ENCODE results near the gene SYS1. TPM values are rescaled to one million over a fixed set of nuclear protein-coding genes. Genes with fewer than 3 reads are reported as not detected.
A peak's percentile ranks its signal among the peaks of the same experiment; 100 is the strongest.

SYS1 gene
- total RNA-seq, 2 donors from 2014 or later: 29.9 to 32.9 TPM

DNA sequence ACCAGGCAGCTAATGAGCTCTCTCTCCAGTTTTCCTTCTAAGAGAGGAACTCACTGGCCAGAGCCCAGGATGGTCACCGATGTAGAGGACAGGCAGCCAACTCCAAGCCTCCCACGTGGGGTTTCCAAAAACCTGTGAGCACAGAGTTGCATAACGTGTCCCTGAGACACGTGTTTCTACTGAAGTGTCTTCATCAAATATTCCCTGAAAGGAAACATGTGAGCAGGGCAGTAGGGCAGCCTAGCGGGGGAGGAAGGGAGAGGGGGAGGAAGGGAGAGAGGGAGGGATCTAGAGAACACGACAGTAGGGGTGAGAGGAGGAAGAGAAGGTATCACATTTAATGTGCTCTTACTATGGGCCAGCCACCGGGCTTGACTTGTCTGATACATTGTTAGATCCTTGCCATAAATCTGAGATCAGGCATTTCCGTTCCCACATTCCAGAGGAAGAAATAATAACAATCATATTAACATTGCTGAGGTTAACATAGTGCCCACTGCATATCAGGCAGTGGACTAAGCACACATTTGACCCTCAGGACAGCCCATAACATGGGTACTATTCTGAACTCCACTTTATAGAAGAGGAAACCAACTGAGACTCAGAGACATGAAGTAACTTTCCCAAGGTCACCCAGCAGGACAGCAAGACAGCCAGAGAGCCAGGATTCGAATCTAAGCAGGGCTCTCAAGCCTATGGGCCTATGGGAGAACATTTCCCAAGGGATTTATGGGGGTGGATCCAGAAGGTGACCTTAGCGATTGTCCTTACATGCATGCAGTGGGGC lies 4.5 kb upstream of the SYS1 start:
- peak overlapping the region; percentile 44 for H3K4me3 Mint-ChIP-seq
- no peaks in the 10 kb centered on the region for H3K9me3 Mint-ChIP-seq
- H3K27ac Mint-ChIP-seq: peak overlapping the region; percentile 68
- no peak for ATAC-seq (replicated peaks)
- peaks cover 31% of the 10 kb centered on the region for H3K4me1 Mint-ChIP-seq
- H3K27me3 Mint-ChIP-seq: no peaks in the 10 kb centered on the region
- peaks cover 6% of the 10 kb centered on the region for H3K36me3 Mint-ChIP-seq (ENCODE audit: low read depth)

DNA sequence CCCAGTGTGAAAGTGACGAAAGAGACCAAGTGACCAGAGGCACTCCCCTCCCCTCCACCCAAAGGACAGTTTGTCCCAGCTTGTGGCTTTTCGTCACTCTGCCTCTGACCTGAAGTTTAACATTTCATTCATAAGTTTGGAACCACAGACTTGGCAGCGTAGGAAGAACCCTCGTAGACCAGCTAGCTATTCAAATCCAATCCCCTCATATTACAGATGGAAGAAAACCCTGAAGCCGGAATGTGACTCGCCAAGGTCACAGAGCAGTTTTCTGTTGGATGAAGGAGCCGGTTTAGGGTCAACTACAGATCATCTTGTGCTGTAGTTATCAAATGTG lies 3.9 kb upstream of the SYS1 start:
- peaks cover 10% of the 10 kb centered on the region for H3K36me3 Mint-ChIP-seq (ENCODE audit: low read depth)
- no peak for ATAC-seq (replicated peaks)
- H3K27ac Mint-ChIP-seq: peak overlapping the region; percentile 68
- H3K4me3 Mint-ChIP-seq: no peak overlapping the region
- no peaks in the 10 kb centered on the region for H3K27me3 Mint-ChIP-seq
- peaks cover 30% of the 10 kb centered on the region for H3K4me1 Mint-ChIP-seq
- H3K9me3 Mint-ChIP-seq: no peaks in the 10 kb centered on the region

DNA sequence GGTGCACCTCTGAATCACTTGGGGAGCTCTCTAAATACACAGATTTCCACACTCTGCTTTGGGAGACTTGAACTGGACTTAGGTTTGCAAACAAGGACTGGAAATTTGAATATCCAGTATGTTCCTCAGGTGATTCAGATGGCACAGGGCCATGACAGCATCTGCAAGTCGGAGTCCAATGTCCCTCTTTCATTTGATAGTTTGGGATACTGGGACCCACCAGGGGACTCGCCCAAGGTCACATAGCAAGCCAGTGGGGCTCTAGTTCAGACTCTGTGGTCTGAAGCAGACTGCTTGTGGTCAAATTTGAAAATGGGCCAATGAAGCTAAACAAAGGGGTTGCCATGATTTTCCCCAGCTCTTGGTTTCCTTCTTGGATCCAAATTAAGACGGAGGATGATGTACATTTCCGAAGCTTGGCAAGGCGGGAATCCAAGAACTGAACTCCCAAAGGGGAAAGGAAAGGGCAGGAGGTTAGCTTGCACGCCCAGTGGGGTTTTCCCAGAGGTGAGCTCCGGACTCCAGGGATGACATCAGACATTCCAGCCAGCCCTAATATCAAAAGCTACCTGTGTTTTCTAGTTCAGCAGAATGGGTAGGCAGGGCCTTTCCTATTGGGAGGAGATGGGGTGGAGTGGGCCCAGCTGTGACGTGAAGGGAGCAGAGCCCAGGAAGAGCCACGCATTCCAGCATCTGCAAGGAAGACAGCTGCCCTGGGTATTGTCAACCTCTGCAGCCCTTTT lies 3.4 kb upstream of the SYS1 start:
- H3K27ac Mint-ChIP-seq: no peak overlapping the region
- H3K9me3 Mint-ChIP-seq: no peaks in the 10 kb centered on the region
- peaks cover 27% of the 10 kb centered on the region for H3K4me1 Mint-ChIP-seq
- H3K27me3 Mint-ChIP-seq: no peaks in the 10 kb centered on the region
- H3K4me3 Mint-ChIP-seq: no peak overlapping the region
- H3K36me3 Mint-ChIP-seq (ENCODE audit: low read depth): peaks cover 10% of the 10 kb centered on the region
- ATAC-seq (replicated peaks): no peak

DNA sequence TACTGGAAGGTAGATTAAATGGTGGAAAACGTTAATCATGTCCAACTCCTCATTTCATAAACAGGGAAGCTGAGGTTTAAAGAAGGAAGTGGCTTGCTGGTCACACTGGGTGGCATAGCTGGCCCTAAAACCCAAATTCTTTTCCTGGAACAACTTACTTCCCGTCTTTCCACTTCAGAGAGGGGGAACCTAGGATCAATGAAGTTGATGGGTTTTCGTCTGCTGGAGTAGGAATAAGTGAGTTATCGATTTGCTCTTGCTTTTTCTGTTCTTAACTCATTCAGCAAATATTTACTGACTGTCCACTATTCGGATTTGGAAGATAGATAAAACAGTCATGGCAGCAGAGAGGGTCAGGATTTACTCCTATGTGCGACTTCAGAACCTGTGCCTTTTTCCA lies 1.2 kb upstream of the SYS1 start:
- no peaks in the 10 kb centered on the region for H3K9me3 Mint-ChIP-seq
- H3K27me3 Mint-ChIP-seq: no peaks in the 10 kb centered on the region
- peaks cover 13% of the 10 kb centered on the region for H3K4me1 Mint-ChIP-seq
- H3K27ac Mint-ChIP-seq: no peak overlapping the region
- no peak overlapping the region for H3K4me3 Mint-ChIP-seq
- no peak for ATAC-seq (replicated peaks)
- H3K36me3 Mint-ChIP-seq (ENCODE audit: low read depth): peaks cover 28% of the 10 kb centered on the region

DNA sequence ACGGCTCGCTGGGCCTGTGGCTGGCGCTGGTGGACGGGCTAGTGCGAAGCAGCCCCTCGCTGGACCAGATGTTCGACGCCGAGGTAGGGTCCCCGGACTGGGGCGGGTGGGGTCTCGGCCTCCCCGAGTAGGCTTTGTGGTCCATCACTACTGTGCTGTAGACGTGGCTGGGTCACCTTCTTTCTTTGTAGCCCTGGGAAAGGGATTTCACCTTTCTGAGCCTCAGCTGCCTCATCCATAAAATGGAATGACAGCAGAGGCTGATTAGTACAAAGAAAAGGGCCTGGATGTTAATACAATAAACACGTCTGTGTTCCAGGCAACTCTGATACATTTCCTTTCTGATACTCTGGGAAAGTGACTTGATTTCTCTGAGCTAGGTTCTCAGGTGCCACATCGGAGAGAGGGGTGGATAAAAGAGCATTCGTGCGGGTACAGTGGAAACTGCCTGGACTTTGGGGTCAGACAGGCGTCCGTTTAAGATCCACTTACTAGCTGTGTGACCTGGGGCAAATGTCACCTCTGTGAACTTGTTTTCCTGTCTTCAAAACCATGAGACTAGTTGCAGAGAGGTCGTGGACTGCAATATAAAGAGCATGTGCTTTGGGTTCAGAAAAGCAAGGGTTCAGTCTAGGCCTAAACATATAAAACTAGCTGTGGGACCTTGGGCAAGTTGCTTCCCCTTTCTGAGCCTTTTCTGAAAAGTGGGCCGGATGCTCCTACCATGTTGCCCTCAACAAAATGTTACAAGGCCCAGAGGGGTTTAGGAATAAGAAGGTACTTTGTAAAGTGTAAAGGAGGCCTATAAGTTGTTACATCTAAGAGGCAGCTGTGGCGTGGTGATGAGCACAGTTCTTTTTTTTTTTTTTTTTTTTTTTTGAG lies 896 bp downstream of the SYS1 start:
- ATAC-seq (replicated peaks): no peak
- Mint-ChIP-seq H3K4me1 (peaks cover 24% of the 10 kb centered on the region), H3K27me3 (no peaks in the 10 kb centered on the region), H3K36me3 (ENCODE audit: low read depth) (peaks cover 49% of the 10 kb centered on the region), H3K27ac (peak overlapping the region; percentile 97), H3K4me3 (peak overlapping the region; percentile 95), H3K9me3 (no peaks in the 10 kb centered on the region)

DNA sequence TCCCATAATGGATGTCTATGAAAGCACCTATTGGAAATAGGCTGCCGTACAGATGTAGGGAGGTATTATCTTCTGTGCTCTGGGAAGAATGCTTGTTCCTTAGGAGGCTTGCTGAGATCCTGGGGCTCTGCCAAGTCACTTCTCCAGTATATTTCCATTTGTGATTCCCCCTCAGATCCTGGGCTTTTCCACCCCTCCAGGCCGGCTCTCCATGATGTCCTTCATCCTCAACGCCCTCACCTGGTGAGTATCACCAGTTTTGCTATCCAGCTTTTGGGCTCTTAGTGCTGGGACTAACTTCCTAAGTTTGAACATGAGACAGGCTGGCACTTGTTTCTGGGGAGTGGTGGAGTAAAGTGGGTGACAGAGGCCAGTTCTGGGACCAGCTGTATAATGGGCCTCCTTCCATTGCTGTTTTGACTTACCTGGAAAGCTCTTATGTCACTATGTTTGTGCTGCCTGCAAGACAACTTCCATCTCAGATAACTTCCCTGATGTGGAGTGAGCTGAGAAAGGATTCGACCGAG lies 2.6 kb downstream of the SYS1 start:
- Mint-ChIP-seq H3K9me3 (no peaks in the 10 kb centered on the region), H3K27ac (no peak overlapping the region), H3K36me3 (ENCODE audit: low read depth) (peaks cover 54% of the 10 kb centered on the region), H3K4me3 (peak overlapping the region; percentile 95), H3K27me3 (no peaks in the 10 kb centered on the region), H3K4me1 (peaks cover 27% of the 10 kb centered on the region)
- ATAC-seq (replicated peaks): no peak

DNA sequence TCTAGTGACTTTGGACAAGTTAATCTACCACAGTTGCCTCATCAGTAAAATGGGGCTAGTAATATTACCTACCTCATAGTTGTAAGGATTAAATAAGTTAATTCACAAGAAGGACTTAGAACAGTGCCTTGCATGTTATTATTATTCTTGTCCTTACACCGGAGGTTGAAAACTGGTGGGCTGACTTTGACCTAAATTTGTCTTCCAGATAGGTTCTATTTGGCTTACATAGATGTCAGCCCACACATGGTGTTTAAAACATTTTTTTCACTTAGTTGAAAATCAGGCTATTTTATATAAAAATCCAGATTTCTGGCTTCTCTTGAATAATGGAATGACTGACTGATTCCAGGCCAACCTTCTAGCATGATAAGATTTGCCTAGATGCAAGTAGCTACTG lies 3.2 kb downstream of the SYS1 start:
- peaks cover 27% of the 10 kb centered on the region for H3K4me1 Mint-ChIP-seq
- peaks cover 54% of the 10 kb centered on the region for H3K36me3 Mint-ChIP-seq (ENCODE audit: low read depth)
- H3K9me3 Mint-ChIP-seq: no peaks in the 10 kb centered on the region
- H3K27ac Mint-ChIP-seq: no peak overlapping the region
- no peak for ATAC-seq (replicated peaks)
- H3K27me3 Mint-ChIP-seq: no peaks in the 10 kb centered on the region
- H3K4me3 Mint-ChIP-seq: no peak overlapping the region

DNA sequence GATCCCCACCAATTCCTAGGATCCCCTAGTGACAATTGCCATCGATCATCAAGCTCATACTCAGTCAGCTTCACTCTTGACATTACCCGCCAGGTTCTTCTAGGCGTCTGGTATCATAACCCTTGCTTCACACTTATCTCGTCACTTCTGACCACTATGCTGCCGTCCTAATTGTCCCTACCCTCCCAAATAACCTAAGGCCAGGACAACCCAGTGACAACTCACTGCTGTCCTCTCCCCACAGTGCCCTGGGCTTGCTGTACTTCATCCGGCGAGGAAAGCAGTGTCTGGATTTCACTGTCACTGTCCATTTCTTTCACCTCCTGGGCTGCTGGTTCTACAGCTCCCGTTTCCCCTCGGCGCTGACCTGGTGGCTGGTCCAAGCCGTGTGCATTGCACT lies 3.7 kb downstream of the SYS1 start:
- no peaks in the 10 kb centered on the region for H3K9me3 Mint-ChIP-seq
- H3K4me1 Mint-ChIP-seq: peaks cover 27% of the 10 kb centered on the region
- H3K27ac Mint-ChIP-seq: no peak overlapping the region
- no peak for ATAC-seq (replicated peaks)
- H3K4me3 Mint-ChIP-seq: no peak overlapping the region
- H3K36me3 Mint-ChIP-seq (ENCODE audit: low read depth): peaks cover 54% of the 10 kb centered on the region
- H3K27me3 Mint-ChIP-seq: no peaks in the 10 kb centered on the region

DNA sequence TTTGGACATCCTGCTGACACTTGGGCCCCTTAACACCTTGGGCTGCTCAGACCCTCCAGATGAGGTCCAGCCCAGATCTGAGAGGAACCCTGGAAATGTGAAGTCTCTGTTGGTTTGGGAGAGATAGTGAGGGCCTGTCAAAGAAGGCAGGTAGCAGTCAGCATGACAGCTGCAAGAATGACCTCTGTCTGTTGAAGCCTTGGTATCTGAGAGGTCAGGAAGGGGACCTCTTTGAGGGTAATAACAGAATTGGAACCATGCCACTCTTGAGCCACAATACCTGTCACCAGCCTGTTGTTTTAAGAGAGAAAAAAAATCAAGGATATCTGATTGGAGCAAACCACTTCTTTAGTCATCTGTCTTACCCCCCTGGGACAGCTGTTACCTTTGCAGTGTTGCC lies 4.2 kb downstream of the SYS1 start:
- no peaks in the 10 kb centered on the region for H3K9me3 Mint-ChIP-seq
- H3K27ac Mint-ChIP-seq: no peak overlapping the region
- H3K4me1 Mint-ChIP-seq: peaks cover 28% of the 10 kb centered on the region

DNA sequence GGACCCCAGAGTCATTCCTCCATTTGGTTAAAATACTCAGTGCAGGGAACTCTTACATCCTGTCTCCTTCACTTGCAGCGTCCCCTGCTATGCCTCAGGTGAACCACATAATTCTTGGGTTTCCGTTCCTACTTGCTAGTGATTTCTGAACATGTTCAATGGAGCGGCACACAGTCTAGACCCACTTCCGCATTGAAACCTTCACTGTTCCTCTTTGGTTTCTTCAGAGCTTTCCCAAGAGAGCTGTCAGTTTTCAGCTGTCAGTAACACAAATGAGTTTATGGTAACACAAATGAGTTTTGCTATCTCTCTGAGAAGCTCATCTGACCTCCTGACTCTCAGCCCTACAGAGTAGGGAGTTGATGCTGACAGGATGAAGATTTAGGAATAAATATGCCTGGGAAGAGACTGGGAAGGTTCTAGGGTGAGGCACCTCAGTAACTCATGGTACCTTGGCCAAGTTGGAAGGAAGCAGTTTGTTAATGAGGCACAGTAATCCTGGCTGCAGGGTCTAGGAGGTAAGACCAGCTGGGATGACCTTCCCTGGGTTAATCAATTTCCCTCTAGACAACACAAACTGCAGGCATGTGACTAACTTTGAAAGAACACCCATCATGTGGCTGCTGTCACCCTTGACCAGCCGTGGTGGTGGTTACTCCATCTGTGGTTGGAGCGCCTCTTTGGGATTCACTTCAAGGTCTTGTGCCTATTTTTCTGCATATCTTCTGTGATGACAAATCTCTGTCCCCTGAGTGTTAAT lies 5.4 kb downstream of the SYS1 start:
- H3K27me3 Mint-ChIP-seq: no peaks in the 10 kb centered on the region
- H3K4me3 Mint-ChIP-seq: peak overlapping the region; percentile 39
- H3K27ac Mint-ChIP-seq: peak overlapping the region; percentile 24
- H3K4me1 Mint-ChIP-seq: peaks cover 33% of the 10 kb centered on the region
- peak; percentile 76 for ATAC-seq (replicated peaks)
- peaks cover 49% of the 10 kb centered on the region for H3K36me3 Mint-ChIP-seq (ENCODE audit: low read depth)
- H3K9me3 Mint-ChIP-seq: no peaks in the 10 kb centered on the region

More for the DNA sequence above, 4.2 kb downstream of the SYS1 start:
- no peak for ATAC-seq (replicated peaks)
- H3K4me3 Mint-ChIP-seq: peak overlapping the region; percentile 39
- peaks cover 54% of the 10 kb centered on the region for H3K36me3 Mint-ChIP-seq (ENCODE audit: low read depth)
- H3K27me3 Mint-ChIP-seq: no peaks in the 10 kb centered on the region

DNA sequence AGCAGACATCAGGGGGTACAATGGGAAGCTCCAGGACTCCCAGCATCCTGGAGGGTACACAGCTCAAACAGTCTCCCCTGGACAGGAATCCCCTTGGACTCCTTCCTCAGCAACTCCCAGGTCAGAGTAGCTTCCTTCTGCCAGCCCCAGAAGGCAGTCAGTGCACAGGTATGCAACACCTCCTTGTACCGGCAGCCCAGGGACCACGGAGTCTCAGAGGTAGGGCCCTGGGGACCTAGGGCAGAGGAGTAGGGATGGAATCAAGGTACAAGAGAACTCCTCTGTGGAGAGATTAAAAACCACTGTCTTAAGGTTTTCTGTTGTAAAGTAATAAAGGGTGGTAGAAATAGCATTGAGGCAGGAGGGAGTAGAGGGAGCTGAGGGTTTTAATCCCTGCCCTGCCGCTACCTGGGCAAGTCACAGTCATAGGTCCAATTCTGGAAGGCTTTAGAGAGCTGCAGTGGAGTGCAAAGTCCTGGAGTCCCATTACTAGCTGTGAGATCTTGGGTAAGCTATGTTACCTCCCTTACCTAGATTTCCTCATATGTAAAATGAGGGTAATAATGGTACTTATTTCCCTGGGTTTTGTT lies 7.7 kb downstream of the SYS1 start:
- H3K4me3 Mint-ChIP-seq: no peak overlapping the region
- H3K27me3 Mint-ChIP-seq: no peaks in the 10 kb centered on the region
- H3K36me3 Mint-ChIP-seq (ENCODE audit: low read depth): peaks cover 42% of the 10 kb centered on the region
- no peak overlapping the region for H3K27ac Mint-ChIP-seq
- no peak for ATAC-seq (replicated peaks)
- H3K4me1 Mint-ChIP-seq: peaks cover 27% of the 10 kb centered on the region
- no peaks in the 10 kb centered on the region for H3K9me3 Mint-ChIP-seq

DNA sequence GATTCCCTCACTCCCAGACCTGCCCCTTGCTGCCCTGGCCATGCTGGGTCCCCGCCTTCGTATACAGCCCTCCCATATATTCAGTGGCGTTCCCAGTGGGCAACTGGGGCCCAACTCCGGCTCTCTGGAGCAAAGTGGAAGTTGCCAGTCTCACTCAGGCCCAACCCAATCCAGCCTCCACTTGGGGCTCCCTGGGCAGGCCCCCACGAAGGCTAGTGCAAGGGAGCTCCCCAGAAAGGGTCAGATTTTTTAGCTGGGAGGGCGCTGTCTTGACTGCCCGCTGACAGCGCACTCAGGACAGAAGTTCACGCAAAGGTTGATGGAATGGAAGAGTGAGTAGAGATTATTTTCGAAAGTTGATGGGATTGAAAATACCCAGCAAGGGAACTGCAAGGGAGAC lies 9.3 kb downstream of the SYS1 start:
- peaks cover 29% of the 10 kb centered on the region for H3K36me3 Mint-ChIP-seq (ENCODE audit: low read depth)
- no peak for ATAC-seq (replicated peaks)
- H3K27me3 Mint-ChIP-seq: no peaks in the 10 kb centered on the region
- peak overlapping the region; percentile 68 for H3K27ac Mint-ChIP-seq
- H3K4me1 Mint-ChIP-seq: peaks cover 21% of the 10 kb centered on the region
- no peaks in the 10 kb centered on the region for H3K9me3 Mint-ChIP-seq
- peak overlapping the region; percentile 49 for H3K4me3 Mint-ChIP-seq

DNA sequence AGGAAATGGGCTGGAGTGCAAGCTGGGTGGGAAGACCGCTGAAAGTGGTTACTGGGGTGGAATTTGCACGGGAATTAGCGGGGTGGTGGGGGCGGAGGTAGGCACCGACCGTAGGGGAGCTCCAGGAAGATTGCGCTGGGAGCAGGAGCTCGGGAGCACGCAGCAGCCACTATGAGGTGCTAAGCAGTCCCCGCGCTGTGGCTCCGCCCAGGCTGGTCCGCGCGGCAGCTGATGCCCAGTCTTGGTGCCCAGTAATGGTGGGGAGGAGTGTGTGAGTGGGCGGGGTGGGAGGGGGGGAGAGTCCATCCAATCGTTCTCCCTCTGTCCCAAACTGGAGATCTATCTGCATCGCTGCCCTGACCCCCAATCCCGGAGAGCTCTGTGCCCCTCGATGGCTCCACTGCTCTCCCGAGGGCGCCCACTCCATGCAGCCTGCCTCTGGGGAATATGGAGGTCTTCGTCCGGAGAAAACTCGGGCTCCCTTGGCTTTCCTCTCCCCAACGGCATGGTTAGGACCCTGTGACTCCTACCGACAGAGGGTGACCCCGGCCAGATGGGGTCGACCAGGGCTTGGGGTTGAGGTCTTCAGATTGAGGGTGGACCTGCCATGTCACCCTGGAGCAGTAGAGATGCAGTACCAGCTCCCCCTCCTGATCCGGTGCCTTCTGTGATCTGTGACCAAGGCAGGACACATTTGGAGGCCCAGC lies 9.8 kb downstream of the SYS1 start:
- no peaks in the 10 kb centered on the region for H3K27me3 Mint-ChIP-seq
- H3K4me3 Mint-ChIP-seq: peak overlapping the region; percentile 84
- H3K27ac Mint-ChIP-seq: peak overlapping the region; percentile 85
- ATAC-seq (replicated peaks): no peak
- H3K4me1 Mint-ChIP-seq: peaks cover 19% of the 10 kb centered on the region
- H3K9me3 Mint-ChIP-seq: no peaks in the 10 kb centered on the region
- H3K36me3 Mint-ChIP-seq (ENCODE audit: low read depth): peaks cover 23% of the 10 kb centered on the region

Data from activated T-helper 17 cell treated with anti-CD3 and anti-CD28 coated beads, Interleukin-2, amount 50 U/mL, for 72 hours (primary cell).